Keratinocyte (primary cell): ENCODE data around the gene TMEM187.

ENCODE experiments used
- CTCF ChIP-seq, 3 experiments: IDR thresholded peaks in 1 of 3; conservative IDR thresholded peaks in 1 of 3; optimal IDR thresholded peaks in 1 of 3; 2 replicates in 2 of 3; 3 replicates in 1 of 3; pipeline versions ENCODE3 to v1.5.1; 2011; ENCODE audit warnings: low read length in 3 of 3, mild to moderate bottlenecking in 3 of 3, moderate library complexity in 2 of 3, control low read depth in 1 of 3, inconsistent platforms in 1 of 3; ENCODE audit not compliant: insufficient read depth in 2 of 3; ENCODE audit errors: extremely low read depth in 1 of 3
- EZH2 ChIP-seq: IDR thresholded peaks from one replicate; pipeline ENCODE4 v1.6.1; 2012; ENCODE audit warnings: inconsistent platforms, mild to moderate bottlenecking, low read length, moderate library complexity

- TF ChIP-seq CTCF (optimal IDR thresholded peaks at IDR 0.05 in 1 of 3, IDR thresholded peaks at IDR 0.05 in 1 of 3, conservative IDR thresholded peaks at IDR 0.05 in 1 of 3; ENCODE audit: extremely low read depth in 1 of 3, insufficient read depth in 2 of 3, low read length in 3 of 3) (no peak), EZH2 (no peak)
Observed at GRCh38 chrX:153951683-153952372, 20.7 kb upstream of the TMEM187 start.
